ENCODE measurements around the gene EIF4G3.

DNA sequence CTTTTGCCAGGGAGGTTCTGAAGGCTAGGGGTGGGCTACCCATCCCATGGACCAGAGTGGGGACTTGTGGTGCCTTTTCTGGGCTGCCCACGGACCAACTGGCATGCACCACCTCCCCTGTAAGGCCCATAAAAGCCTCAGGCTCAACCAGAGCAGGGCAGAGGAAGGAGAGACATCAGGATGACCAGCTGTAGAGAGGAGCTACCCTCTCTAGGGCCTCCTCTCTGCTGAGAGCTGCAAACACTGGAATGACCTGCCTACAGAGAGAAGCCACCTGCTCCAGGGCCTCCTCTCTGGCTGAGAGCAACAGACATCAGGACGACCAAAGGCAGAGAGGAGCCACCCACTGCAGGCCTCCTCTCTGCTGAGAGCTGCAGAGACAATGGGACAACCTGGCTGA, 140.9 kb downstream of the EIF4G3 start:
- TF ChIP-seq, protein P1, sequence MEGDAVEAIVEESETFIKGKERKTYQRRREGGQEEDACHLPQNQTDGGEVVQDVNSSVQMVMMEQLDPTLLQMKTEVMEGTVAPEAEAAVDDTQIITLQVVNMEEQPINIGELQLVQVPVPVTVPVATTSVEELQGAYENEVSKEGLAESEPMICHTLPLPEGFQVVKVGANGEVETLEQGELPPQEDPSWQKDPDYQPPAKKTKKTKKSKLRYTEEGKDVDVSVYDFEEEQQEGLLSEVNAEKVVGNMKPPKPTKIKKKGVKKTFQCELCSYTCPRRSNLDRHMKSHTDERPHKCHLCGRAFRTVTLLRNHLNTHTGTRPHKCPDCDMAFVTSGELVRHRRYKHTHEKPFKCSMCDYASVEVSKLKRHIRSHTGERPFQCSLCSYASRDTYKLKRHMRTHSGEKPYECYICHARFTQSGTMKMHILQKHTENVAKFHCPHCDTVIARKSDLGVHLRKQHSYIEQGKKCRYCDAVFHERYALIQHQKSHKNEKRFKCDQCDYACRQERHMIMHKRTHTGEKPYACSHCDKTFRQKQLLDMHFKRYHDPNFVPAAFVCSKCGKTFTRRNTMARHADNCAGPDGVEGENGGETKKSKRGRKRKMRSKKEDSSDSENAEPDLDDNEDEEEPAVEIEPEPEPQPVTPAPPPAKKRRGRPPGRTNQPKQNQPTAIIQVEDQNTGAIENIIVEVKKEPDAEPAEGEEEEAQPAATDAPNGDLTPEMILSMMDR (IDR thresholded peaks at IDR 0.05): no peak
- TF ChIP-seq POLR2A (IDR thresholded peaks at IDR 0.05) (no peak), POLR2AphosphoS5 (IDR thresholded peaks at IDR 0.05; ENCODE audit: insufficient read depth in 1 of 2, low read depth in 1 of 2) (no peak)
